ENCODE results near the gene KHK.

The KHK gene

GRCh38 chr2:27095745-27096651, 9.4 kb downstream of the KHK start:
- in situ Hi-C loops (cut with MboI; ENCODE audit: low sequenced_read_pairs): no loop called here

- in situ Hi-C loops (cut with MboI; ENCODE audit: low sequenced_read_pairs): no loop called here
These were observed 10.3 kb downstream of the KHK start for GRCh38 chr2:27096748-27097297.

- in situ Hi-C loops (cut with MboI; ENCODE audit: low sequenced_read_pairs): no loop called here
These were observed 10.8 kb downstream of the KHK start for GRCh38 chr2:27097341-27097740.

GRCh38 chr2:27099334-27099955, 12.9 kb downstream of the KHK start:
- in situ Hi-C loops (cut with MboI; ENCODE audit: low sequenced_read_pairs): no loop called here

- in situ Hi-C loops (cut with MboI; ENCODE audit: low sequenced_read_pairs): loop anchor here (25.0 kb wide), 1 partner anchor 187 kb away; the partner anchor contains the start of genes DNAJC5G and TRIM54
These were observed 13.5 kb downstream of the KHK start for GRCh38 chr2:27100036-27100435.

GRCh38 chr2:27102329-27102728, 15.8 kb downstream of the KHK start:
- in situ Hi-C loops (cut with MboI; ENCODE audit: low sequenced_read_pairs): loop anchor here (25.0 kb wide), 1 partner anchor 185 kb away; the partner anchor contains the start of genes DNAJC5G and TRIM54

GRCh38 chr2:27105981-27106380, 19.4 kb downstream of the KHK start:
- in situ Hi-C loops (cut with MboI; ENCODE audit: low sequenced_read_pairs): loop anchor here (25.0 kb wide), 1 partner anchor 181 kb away; the partner anchor contains the start of genes DNAJC5G and TRIM54

GRCh38 chr2:27108221-27108620, 21.6 kb downstream of the KHK start:
- in situ Hi-C loops (cut with MboI; ENCODE audit: low sequenced_read_pairs): loop anchor here (25.0 kb wide), 1 partner anchor 179 kb away; the partner anchor contains the start of genes DNAJC5G and TRIM54

- in situ Hi-C loops (cut with MboI; ENCODE audit: low sequenced_read_pairs): loop anchor here (25.0 kb wide), 1 partner anchor 178 kb away; the partner anchor contains the start of genes DNAJC5G and TRIM54
These were observed 22.5 kb downstream of the KHK start for GRCh38 chr2:27109083-27109482.

GRCh38 chr2:27110603-27111352, 24.2 kb downstream of the KHK start:
- in situ Hi-C loops (cut with MboI; ENCODE audit: low sequenced_read_pairs): loop anchor here (25.0 kb wide), 1 partner anchor 177 kb away; the partner anchor contains the start of genes DNAJC5G and TRIM54

- in situ Hi-C loops (cut with MboI; ENCODE audit: low sequenced_read_pairs): loop anchor here (25.0 kb wide), 1 partner anchor 176 kb away; the partner anchor contains the start of genes DNAJC5G and TRIM54
These were observed 25.0 kb downstream of the KHK start for GRCh38 chr2:27111392-27112078.

GRCh38 chr2:27115519-27115918, 28.9 kb downstream of the KHK start:
- in situ Hi-C loops (cut with MboI; ENCODE audit: low sequenced_read_pairs): loop anchor here (25.0 kb wide), 1 partner anchor 172 kb away; the partner anchor contains the start of genes DNAJC5G and TRIM54

- in situ Hi-C loops (cut with MboI; ENCODE audit: low sequenced_read_pairs): loop anchor here (25.0 kb wide), 1 partner anchor 169 kb away; the partner anchor contains the start of genes DNAJC5G and TRIM54
These were observed 31.5 kb downstream of the KHK start for GRCh38 chr2:27117995-27118524.

GRCh38 chr2:27118525-27119329, 32.2 kb downstream of the KHK start, which contains the start of gene CGREF1:
CGREF1 (minus strand) TSS chr2:27119128; CDS start chr2:27104366, 14,762 bp downstream.
- in situ Hi-C loops (cut with MboI; ENCODE audit: low sequenced_read_pairs): loop anchor here (25.0 kb wide), 1 partner anchor 169 kb away; the partner anchor contains the start of genes DNAJC5G and TRIM54

GRCh38 chr2:27119330-27119670, 32.7 kb downstream of the KHK start:
- in situ Hi-C loops (cut with MboI; ENCODE audit: low sequenced_read_pairs): loop anchor here (25.0 kb wide), 1 partner anchor 168 kb away; the partner anchor contains the start of genes DNAJC5G and TRIM54

GRCh38 chr2:27121906-27122305, 35.3 kb downstream of the KHK start:
- in situ Hi-C loops (cut with MboI; ENCODE audit: low sequenced_read_pairs): loop anchor here (25.0 kb wide), 1 partner anchor 165 kb away; the partner anchor contains the start of genes DNAJC5G and TRIM54

GRCh38 chr2:27122791-27123190, 36.2 kb downstream of the KHK start:
- in situ Hi-C loops (cut with MboI; ENCODE audit: low sequenced_read_pairs): loop anchor here (25.0 kb wide), 1 partner anchor 165 kb away; the partner anchor contains the start of genes DNAJC5G and TRIM54

All from HL-60/S4 treated with phorbol 12-myristate 13-acetate at 8.2 ng/mL for 4 days and 3 days (cell line).